CD4-positive, alpha-beta T cell treated with Interleukin-17A for 4 hours (primary cell): ENCODE results near the gene KIFC1.

ENCODE experiments used
- DNase-seq: peaks from one replicate; pipeline ENCODE4 v3.0.0-alpha.2; 2020; ENCODE audit warnings: mixed read lengths

KIFC1 gene

GRCh38 chr6:33445119-33445603 lies 53.5 kb downstream of the KIFC1 start:
- DNase-seq: no peak

- no peak for DNase-seq
These were observed 54.7 kb downstream of the KIFC1 start for GRCh38 chr6:33446356-33446755.

DNA sequence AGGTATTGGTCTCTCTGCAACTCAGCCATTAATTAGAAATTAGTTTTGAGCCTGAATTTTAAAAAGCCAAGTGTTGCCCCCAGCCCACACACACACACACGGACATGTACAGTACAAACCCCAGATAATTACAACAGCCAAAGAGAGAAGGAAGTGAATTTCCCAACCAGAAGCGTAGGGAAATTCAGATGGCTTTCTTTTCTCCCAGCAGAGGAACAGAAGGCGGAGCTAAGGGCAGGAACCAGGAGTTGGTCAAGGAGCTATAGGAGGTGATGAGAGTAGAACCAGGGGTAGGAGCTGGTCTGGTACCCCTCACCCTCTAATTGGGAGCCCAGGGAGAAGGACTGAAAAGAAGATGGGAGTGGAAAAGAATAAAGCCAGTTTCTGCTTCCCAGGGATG lies 58.8 kb downstream of the KIFC1 start:
- DNase-seq: no peak

- no peak for DNase-seq
These were observed 60.0 kb downstream of the KIFC1 start for GRCh38 chr6:33451606-33452005.

GRCh38 chr6:33452496-33452895 lies 60.9 kb downstream of the KIFC1 start:
- no peak for DNase-seq

GRCh38 chr6:33453393-33454008 lies 61.9 kb downstream of the KIFC1 start:
- peak; percentile 37 for DNase-seq

DNA sequence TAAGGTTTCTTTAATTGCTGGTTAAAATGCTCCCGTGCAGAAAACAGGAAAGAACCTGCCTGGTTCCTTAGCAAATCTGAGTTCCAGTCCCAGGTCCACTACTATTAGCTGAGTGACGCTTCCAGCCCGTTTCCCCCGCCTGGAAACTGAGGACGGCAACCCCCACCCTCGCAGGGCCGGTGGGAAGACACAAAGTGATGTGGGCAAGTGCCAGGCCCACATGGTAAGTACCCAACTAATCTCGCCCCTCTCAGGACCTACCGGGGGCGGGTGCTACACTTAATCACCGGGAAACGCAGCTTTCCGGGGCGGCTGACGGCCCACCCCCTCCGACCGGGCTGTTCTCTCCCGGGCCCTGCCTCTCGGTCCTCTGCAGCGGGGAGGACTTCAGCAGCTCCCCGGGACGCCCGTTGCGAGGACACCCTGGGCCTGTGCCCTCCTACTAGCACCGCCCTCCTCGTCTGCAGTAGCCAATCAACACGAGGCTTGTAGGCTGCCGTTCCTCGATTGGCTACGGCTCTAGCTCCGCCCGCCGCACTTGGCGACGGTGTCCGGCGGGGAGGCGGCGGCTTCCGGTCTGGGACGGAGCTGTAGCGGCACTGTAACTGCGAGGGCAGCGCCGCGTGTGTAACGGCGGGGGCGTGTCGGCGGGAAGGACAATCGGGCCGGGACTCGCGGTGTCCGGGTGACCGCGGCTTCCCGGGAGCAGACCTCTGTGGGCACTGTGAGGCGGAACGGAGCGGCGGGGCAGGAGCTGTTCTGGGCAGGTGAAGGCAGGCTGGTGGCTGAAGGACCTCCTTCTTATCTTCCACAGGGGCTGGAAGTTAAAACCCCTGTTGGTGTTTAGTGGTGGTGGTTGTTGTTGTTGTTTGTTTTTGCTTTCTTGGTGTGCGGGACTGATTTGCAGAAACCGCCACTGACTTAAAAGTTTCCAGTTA lies 62.7 kb downstream of the KIFC1 start, which contains the start of gene ZBTB9:
Gene ZBTB9 (plus strand): TSS at position 568 of the 938 bp plus-strand sequence. CDS start 525 bp downstream, outside the sequence.
- peak; percentile 94 for DNase-seq

- DNase-seq: no peak
These were observed 63.4 kb downstream of the KIFC1 start for GRCh38 chr6:33455051-33455450.

DNA sequence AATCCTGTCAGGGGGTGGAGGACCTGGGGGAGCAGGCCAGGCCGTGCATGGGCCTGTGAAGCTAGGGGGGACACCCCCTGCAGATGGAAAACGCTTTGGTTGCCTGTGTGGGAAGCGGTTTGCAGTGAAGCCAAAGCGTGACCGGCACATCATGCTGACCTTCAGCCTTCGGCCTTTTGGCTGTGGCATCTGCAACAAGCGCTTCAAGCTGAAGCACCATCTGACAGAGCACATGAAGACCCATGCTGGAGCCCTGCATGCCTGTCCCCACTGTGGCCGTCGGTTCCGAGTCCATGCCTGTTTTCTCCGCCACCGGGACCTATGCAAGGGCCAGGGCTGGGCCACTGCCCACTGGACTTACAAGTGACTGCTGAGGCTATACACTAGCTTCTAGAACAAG lies 64.5 kb downstream of the KIFC1 start:
- DNase-seq: no peak

DNA sequence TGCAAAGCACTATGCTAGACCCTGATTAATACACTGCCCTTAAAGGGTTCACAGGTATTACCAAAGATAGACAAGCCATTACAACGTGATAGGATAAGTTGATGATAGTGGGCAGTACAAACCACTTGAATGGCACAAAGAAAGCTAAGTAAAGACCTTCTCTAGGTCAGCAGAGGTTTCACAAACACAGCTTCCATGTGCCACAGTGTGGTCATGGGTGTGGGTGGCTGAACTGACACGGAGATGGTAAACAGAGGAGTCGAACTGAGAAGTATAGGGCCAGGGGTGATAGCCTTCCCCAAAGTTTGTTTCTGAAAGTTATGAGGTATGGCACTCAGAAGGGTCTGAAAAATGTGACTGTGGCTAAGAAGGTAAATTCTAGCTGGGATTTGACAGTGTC lies 67.1 kb downstream of the KIFC1 start:
- DNase-seq: no peak

DNA sequence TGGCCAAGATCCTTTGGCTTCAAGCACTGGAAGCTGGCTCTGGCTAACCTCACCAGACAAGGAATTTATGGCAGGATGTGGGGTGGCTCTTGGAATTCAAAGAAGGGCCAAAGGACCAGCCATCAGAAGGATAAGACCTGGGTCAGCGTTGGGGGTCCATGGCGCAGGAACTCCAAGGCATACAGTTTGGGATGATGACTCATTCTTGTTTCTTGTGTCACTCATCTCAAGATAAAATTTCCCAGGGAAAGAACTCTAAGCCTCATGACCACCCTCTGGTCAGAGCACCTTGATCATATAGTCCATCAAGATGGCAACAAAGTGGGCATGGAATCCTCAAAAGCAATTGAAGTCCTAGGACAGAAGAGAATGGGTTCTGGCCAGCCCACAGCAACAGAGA lies 67.6 kb downstream of the KIFC1 start:
- no peak for DNase-seq
